ENCODE measurements around the gene INAFM2.
A peak's percentile ranks its signal among the peaks of the same experiment; 100 is the strongest.

INAFM2 gene

GRCh38 chr15:40340038-40340739, 16.7 kb downstream of the INAFM2 start:
- TF ChIP-seq CTCF (IDR thresholded peaks at IDR 0.05; ENCODE audit: low read depth, low read length): no peak
- peak overlapping the region; percentile 64 for H3K4me3 ChIP-seq (ENCODE audit: low read depth, low read length)

- H3K4me3 ChIP-seq (ENCODE audit: low read depth, low read length): peak within 1 kb of the TSS; percentile 64
- no peak for TF ChIP-seq CTCF (IDR thresholded peaks at IDR 0.05; ENCODE audit: low read depth, low read length)
These were observed 17.4 kb downstream of the INAFM2 start, which contains the start of gene CCDC9B for GRCh38 chr15:40340740-40341400. Gene CCDC9B (minus strand): TSS chr15:40340939. CDS start chr15:40340819, 120 bp downstream.

GRCh38 chr15:40342416-40343320, 19.2 kb downstream of the INAFM2 start:
- H3K4me3 ChIP-seq (ENCODE audit: low read depth, low read length): no peak overlapping the region
- TF ChIP-seq CTCF (IDR thresholded peaks at IDR 0.05; ENCODE audit: low read depth, low read length): no peak

GRCh38 chr15:40343512-40343911, 20.0 kb downstream of the INAFM2 start:
- no peak overlapping the region for H3K4me3 ChIP-seq (ENCODE audit: low read depth, low read length)
- TF ChIP-seq CTCF (IDR thresholded peaks at IDR 0.05; ENCODE audit: low read depth, low read length): no peak

GRCh38 chr15:40344217-40344616, 20.7 kb downstream of the INAFM2 start:
- H3K4me3 ChIP-seq (ENCODE audit: low read depth, low read length): no peak overlapping the region
- TF ChIP-seq CTCF (IDR thresholded peaks at IDR 0.05; ENCODE audit: low read depth, low read length): no peak

- peak; percentile 81 for TF ChIP-seq CTCF (IDR thresholded peaks at IDR 0.05; ENCODE audit: low read depth, low read length)
- no peak overlapping the region for H3K4me3 ChIP-seq (ENCODE audit: low read depth, low read length)
These were observed 21.2 kb downstream of the INAFM2 start for GRCh38 chr15:40344631-40345120.

All from WI38 (cell line).